NCI-H82 treated with DMSO at 0.1 percent for 48 hours (cell line): ENCODE data around the gene DST.
"Not testable (repeated sequence)": the region's sequence is repeated elsewhere in the genome, so short reads cannot be mapped to it uniquely, and the experiment has no call there.

Experiments used
- DNase-seq: peaks from one replicate; lab custom pipeline; 2025; ENCODE audit not compliant: unreplicated experiment; lab: John Stamatoyannopoulos, UW

Gene DST

DNA sequence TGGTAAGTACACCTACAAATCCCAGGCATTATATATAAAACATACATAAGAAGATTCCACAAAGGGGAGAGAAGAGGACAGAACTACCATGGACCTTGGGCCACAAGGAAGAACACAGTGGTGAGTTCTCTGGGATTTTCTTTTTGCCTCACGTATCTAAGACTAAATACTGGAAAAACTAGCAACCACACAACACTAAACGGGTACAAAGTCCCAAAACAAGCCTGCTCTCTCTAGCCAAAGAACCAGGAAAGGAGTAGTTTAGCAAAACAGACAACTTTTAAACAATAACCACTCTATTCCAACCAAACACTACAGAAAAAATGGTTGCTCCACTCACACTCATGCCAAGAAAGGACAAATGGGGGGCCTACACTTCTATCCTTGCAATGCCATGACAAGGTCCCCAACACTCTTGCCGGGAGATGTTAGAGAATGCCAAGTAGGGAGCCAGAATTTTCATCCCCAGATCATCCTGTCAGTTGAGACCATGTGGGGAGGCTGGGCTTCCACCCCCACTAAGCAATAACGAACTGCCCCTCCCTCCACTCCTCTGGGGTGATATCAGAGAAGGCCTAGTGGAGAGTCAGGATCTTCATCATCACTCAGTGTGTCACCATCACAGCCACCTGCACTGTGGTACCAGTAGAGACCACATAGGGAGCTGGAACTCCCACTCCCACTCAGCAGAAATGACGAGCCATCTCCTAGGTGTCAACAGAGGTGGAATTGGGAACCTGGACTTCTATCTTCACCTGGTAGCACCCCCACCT lies 123.5 kb downstream of the DST start:
- DNase-seq, result no peak

DNA sequence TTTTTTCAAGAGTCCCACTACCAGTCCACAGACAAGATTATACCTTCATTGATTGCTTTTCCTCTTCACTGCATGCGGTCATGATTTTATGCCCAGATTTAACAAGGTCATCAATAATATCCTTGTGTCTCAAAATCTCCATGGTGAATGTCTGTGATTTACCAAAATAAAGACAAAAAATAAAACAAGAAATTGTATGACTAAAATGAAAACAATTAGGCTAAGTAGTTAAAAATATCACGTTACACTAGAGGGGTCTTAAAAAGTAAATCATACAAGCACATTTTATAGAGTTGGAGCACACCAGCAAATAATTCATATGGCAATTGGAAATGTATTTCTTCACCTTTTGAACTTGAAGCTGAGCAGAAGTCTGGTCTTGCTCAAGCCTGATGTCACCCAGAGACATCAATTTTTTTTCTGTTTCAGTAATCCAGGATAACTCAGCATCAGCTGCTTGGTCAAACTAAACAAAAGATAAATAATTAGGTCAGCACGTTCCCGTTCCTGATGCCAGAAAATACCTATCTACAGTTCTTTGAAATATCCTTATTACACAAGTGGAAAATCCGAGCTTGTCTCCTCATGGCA lies 125.4 kb downstream of the DST start:
- DNase-seq, result no peak

DNA sequence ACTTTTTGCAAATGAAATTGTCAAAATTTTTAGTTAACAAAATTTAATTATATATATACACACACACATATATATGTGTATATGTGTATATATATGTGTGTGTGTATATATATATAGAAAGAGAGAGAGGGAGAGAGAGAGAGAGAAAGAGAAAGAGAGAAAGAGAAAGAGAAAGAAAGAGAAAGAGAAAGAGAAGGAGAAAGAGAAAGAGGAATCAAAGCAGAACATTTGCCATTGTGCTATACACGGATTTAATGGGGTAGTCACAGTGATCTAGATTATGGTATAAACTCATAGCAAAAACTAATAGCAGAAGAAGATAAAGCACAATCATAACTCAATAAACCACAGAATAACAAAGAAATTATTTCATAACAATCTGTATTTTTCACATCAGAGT lies 126.7 kb downstream of the DST start:
- DNase-seq, result no peak

DNA sequence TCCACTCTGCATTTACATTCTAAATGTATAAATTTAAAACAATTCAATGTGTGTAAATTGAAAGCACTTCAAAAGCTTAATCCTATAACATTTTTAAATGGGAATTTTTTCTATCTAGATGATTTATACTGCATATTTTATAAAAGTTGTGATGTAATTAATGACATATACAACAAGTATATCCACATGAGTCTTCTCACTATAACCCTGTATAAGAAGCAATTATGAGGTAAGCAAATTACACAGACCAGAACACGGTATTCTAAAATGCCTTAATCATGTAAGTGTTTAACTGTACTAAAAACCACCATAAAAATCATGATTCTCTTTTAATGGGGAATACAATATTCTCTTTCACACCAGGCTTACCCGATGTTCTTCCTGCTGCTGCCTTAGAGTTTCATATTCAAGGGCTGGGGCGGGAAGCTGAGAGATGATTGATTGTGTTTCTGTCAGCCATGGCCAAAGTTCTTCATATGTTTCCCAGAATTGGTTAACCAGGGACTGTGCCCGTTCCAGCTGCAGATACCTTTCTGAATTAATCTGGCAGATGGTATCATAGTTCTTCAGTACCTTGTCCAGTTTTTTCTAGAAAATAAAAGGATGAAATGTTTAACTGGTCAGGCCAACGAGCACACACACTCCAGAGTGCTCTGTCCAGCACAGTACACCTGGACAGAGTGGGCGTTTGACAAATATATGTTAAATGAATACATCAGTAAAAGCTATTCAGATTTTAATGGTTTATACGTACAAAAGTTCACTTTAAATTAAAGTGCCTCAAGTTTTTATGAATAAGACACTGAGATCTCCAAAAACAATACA lies 127.4 kb downstream of the DST start:
- DNase-seq, result no peak

DNA sequence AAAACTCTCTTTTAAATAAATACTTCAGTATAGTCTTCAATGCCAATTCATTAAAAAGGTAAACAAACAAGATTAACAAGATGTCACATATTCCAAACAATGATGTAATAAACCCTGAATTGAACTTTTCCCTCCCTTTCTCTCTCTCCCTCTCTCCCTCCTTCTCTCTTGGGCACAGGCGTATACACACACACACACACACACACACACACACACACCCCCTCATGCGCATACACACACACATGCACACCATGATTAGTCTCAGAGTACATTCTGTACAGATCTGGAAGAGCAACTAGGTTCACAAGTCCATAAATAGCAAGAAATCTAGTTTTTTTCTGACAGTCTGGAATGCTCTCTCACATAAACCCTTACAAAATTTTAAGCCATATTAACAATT lies 128.3 kb downstream of the DST start:
- no peak for DNase-seq

DNA sequence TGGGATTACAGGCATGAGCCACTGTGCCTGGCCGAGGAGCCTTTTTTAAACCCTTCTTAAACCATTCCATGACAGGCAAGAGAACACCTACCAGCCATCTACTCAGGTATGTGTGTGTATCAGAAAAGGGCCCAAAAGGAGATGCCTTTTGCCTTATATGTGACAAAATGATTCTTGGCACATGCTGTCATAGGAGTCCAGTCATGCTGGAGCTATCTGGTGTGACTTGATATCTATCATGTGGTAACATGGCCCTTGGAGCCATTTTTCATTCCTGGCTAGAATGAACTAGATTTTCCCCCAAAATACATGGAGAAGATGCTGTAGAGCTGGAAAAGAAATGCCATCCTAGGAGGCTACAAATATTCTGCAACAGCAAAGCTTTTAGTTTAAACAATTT lies 129.1 kb downstream of the DST start:
- DNase-seq, result no peak

DNA sequence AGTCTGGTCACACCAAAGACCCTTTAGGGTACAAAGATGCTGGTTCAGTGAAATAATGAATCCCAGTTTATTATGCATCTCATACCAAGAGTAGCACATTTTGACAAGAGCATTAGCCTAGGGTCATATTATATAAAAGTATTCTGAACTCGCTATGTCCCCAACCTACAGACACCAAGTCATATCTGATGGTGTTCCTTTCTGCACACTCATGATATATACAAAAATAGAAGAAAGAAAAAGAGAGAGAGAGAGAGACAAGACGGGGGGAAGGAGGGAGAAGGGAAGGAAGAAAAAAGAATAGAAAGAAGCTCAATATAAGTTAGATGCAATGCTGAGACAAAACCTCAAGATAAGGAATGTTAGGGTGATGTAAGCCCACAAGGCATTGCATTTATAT lies 131.1 kb downstream of the DST start:
- DNase-seq, result no peak

DNA sequence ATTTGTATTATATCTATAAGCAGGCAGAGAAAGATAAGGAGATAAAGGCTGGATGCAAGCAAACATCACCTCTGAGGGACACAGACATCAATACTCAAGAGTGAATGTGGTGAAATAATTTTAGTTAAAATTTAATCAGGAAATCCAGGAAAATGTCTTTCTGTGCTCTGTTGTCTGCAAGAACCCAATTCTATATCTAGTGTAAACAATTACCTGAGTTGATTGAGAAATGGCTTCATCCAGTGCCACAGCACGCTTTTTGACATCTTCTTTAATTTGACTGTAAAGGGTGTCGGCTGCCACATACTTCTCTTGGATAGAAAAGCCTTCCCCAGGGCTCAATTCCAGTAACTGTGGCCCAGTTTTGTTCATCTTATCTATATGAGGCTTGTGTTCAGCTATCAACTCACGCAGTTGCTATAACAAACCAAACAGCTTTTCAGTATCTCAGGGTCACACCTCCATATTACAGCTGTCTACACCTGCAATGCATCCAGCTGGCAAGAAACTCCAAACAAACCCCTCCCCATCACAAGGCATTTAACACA lies 131.6 kb downstream of the DST start:
- no peak for DNase-seq

DNA sequence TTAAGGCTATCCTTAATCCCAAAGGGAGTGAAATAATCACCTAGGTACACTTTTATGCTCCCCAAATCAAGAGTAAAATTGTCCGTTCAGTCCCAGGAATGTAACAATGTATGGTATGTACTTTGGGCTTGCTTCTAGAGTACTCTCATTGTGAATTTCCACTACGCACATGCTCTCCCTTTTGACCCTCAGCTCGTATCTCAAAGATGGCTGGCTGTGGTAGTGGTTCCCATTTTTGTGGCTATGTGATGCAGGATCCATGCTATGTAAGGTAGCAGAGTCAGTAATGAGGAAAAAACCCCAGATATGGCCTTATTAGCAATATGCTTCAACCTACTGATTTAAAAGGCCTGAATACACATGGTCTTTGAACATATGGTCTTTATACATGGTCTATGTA lies 133.7 kb downstream of the DST start:
- DNase-seq, result no peak

DNA sequence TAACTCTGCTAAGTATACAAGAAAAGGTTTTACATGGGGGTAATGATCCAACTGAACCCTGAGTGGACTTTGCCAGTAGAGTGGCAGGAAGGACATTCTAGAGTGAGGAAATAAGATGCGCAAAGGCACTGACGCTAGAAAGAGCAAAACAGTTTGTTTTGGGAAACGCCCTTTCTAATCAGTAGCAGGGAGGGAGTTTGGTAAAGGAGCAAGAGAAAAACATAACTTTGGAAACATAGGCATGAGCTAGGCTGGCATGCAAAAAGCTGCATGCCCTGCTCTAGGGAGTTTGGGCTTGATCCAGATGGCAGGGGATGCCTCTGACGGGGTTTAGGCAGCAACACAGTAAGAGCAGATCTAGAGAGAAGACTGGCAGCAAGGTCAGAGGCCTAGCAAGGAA lies 135.2 kb downstream of the DST start:
- no peak for DNase-seq

DNA sequence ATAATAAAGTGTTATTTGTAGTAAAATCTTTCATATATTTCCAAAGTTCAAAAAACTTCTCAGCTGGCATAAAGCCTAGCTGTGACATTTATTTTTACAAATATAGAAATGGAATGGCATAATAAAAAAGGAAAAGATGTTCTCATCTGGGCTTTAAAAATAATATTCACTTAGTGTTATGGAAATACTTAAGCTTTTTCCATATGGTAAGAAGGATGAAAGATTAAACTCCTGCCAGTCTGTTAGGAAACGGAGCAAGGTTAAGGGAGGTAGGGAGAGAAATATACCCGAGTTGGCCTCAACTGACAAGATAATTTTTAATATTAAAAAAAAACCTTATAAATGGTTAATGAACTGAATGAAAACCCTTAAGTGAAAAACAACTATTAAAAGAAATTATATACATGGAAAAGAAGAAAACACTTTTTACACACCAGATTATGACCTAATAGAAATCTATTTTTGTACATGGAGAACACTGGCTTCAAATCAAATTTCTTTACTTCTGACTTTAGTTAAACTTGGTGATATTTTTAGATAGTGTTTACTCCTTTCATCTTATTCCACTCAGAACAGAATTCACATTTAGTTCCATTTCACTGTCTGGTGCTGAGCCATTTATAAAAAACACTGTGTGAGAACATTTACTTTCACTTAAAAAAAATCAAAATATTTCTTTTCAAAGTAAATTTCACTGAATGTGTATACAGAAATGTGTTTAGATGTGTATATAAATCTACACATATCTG lies 137.0 kb downstream of the DST start:
- DNase-seq, result no peak

DNA sequence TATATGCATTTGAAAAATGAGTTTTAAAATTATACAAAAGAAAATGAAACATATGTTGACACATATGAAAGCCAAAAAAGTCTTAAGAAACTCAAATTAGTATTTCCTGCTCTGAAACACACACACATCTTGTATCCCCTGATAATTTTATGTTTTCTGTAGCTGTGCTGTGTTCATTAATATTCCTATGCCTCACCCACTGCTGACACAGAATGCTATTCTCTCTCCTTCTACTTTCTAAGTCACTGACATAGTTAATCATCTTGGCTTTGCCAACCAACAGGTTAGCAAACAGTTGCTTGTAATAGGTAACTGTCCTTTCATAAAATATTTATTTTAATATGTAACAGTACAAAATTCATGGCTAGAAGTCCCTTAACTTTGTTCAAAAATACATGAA lies 140.7 kb downstream of the DST start:
- no peak for DNase-seq

DNA sequence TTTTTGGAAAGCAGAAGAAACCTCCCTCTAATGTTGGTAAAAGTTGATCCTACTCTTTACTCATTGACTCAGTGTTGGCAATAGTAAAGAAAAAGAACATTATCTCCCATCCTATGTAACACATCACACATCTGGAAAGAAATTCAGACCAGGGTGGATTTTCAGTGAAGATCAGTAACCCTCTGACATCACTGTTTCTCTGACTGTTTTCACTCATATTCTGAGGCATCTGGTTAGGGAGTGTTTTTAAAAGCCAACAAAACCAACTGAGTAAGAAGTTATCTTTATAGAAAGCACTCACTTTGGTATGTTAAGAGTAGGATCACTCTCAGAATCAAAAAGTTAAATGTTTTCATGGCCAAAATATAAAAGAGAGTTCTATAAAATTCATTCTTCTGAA lies 143.6 kb downstream of the DST start:
- DNase-seq, result no peak

DNA sequence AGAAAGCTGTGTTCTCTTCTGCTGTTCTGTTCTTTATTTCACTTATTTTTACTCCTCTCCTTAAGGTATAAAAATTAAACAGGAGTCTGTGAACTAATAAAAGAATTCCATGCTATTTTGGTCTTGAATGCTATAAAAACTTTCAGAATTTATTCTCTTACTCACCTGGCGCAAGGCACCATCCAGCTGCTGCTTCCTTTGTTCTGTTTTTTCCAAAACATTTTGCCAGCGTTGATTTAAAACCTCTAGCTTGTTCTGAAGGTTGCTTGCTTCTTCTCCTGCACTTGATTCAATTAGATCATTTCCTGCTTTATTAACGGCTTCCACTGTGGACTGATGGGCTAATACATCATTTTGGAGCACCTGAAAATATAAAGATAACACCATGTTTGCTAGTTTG lies 145.0 kb downstream of the DST start:
- no peak for DNase-seq

DNA sequence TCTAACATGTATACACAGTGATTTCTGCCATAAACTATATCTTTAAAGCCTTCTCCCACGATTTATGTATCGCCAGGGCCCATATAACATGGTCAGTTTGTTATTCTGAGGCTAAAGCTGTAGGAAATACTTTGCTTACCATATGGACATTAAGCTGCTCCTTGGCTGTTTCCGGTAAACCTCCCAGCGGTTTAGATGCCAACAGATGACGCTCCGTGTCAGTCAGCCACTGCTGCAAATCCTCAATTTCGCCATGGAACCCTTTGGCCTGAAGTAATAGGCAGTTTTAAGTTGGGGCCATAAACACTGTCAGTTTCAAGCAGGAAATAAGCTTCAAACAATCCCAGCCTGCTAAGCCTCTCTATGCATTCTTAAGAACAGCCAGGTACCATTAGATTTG lies 145.4 kb downstream of the DST start:
- no peak for DNase-seq

DNA sequence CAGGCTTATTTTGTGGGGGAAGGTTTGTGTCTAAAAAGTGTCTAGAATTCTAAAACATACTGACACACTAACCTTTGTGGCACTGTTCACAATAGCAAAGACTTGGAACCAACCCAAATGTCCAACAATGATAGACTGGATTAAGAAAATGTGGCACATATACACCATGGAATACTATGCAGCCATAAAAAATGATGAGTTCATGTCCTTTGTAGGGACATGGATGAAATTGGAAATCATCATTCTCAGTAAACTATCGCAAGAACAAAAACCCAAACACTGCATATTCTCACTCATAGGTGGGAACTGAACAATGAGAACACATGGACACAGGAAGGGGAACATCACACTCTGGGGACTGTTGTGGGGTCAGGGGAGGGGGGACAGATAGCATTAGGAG lies 146.0 kb downstream of the DST start:
- not testable (repeated sequence) for DNase-seq

DNA sequence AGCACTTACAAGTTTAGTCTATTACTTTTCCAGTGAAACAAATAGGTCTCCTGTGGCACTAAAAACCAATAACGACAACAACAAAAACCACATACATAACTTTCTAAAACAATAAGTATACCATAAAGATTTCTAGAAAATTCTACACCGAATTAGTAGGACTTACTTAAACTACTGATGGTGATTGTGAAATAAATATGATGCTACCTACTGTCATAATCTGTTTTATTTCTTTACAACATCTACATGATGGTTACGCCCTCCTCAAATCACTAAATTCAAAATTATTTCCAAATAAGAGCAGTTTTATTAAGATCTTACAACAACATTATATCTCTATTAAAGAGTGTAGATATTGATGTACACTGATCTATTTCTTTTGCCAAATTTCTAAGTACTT lies 147.0 kb downstream of the DST start:
- no peak for DNase-seq

DNA sequence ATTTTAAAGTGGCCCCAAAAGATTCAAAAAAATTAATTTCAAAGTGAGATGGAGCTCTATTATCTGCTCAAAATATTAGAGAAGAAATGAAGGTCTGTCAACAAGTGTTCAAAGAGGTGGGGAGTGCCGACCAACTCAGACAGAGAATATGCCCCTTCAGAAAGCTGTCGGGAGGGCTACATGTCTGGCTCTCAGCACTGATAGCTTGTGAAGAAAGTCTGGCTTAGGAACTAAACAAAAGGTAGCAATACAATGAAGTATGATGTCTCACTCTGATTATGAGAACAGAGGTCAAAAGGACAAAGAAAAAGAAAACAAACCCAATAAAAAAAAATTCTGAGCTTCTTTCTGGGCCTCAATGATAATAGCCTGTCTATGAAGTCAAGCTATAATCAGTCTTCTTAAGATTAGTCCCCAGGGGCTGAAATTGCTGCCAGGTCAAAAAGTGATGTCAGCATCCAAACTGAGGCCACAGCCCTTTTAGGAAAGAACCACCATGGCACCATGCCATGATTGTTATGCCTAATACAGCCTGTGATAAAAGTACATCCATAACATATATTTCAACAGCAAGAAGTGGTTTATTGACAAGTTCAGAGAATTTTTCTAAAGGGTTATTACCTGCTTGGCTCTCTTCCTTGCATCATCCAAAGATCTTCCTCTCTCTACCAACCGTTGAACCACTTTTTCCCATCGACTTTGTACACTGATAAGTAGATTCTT lies 150.9 kb downstream of the DST start:
- DNase-seq, result no peak

DNA sequence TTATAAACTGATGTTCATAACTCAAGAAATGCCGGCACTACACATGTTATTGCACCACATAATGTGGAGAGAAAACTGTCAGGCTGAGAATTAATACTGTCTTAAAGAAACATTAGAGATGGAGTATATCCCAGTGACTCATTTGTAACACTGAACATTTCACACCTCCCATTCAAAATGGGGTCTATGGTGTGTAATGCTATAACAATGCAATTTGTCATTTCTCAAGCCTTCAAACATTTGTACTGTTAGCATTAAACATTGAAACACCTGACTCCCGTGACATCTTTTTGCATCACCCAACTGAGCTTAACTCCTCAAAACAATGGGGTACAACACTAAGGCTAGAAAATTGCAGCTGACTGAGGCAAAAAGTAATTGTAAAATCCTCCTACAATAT lies 151.7 kb downstream of the DST start:
- DNase-seq, result no peak

DNA sequence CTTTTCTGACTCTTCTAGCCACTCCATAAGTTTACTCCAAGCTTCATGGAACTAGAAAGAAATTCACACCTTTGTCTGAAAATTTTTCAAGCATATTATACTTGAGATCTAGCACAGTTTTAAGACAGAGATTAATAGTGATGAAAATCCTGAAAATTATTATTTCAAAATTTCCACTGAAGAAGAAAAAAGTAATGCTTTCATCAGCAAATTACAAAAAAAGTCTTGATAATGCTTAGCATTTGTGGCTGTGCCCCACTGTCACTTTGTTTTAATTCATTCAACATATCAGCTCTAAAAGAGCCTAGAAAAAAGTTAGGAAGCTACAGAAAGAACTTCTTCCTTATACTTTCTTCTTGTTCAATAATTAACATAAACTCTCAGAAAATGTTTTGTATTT lies 153.1 kb downstream of the DST start:
- no peak for DNase-seq

DNA sequence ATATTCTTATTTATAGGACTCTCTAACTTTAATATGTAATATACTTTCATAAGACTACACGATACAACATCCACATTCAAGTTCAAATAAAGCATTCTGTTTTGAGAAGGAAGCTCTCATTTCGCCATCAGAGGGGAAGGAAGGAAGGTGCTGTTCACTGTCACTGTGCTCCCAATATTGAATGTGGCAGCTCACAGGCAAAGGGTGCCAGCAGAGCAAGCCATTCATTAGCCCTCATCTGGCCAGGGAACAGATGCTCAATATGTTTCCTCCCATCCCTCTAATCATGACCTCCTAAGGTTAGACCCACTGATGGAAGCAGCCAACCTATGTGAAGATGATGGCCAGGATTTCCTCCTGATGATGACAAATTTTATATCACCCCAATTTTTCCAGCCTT lies 154.4 kb downstream of the DST start:
- no peak for DNase-seq
